Dermis microvascular lymphatic vessel endothelial cell (primary cell): ENCODE measurements around the gene IGF2R. TPM values are rescaled to one million over a fixed set of nuclear protein-coding genes. Genes with fewer than 3 reads are reported as not detected.
A peak's percentile ranks its signal among the peaks of the same experiment; 100 is the strongest.

Experiments used
- DNase-seq, 2 donors: peaks; one replicate each; pipeline versions ENCODE4 v3.0.0 to v3.0.0-alpha.2; 2010; ENCODE audit warnings: low read depth in 2 of 2
- total RNA-seq: library from RNA; depleted of rRNA; stranded (reverse); fragments of >200 nt; gene quantifications from 2 replicates; pipeline ENCODE4 v1.2.1, GENCODE V29; 2014

Gene IGF2R
- total RNA-seq, 1 donor from 2014 or later = 81.4 TPM

DNA sequence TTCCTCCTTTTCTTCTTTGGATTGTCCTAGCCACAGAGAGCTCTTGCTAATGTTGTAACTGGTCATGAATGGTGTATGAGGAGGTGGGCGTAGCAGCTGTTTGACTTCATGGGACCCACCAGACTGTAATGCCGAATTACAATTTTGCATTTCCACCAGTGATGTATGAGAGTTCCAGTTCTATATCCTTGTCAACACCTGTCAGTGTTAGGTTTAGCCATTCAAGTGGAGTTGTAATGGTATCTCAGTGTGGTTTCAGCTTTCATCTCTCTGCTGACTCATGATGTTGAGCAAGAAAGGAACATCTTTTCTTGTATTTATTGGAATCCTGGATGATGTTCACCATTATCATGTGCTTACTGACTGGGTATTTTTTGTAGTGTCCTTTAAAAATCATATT is 5.1 kb downstream of the IGF2R start:
- DNase-seq = no peak

DNA sequence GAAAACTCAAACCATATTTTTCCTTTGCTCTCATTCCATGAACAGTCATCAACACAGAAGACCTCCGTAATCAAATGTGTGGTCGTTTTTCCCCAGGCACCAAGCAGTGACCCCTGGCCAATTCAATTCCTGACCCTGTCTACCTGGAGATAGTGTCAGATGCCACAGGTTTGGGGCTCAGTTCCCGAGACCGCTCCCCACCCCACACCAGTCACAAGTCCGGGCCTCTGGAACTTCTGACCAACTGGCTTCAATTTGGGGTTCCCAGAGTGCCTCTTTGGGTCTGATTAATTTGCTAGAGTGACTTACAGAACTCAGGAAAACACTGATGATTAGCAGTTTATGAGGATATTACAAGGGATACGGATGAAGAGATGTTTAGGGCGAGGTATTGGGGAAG is 6.0 kb downstream of the IGF2R start:
- no peak for DNase-seq

DNA sequence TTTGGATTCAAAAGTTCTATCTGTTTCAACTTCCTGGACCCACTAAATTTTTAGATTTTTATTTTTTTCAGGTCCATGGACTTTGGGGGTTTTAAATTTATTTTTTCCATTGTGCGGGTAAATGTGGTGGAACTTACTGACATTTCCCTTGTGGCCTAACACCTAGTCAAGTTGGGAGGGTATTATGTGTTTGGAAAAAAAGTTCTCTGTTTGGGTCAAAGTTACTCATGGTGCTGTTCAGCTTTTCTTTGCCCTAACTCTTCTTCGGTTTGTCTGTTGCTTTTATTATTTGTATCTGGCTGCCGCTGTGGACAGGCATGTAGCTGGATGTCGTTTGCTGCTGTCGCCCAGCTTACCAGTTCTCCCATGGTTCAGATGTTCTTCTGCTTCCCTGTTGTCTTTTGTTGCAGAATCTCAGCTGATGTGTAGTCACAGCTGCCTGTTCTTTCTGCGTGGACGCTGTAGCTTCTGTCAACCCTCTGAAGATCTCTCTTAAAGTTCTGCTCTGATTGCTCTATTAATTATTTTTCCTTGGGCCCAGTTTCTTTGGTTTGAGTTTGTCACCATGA is 7.9 kb downstream of the IGF2R start:
- DNase-seq = no peak

DNA sequence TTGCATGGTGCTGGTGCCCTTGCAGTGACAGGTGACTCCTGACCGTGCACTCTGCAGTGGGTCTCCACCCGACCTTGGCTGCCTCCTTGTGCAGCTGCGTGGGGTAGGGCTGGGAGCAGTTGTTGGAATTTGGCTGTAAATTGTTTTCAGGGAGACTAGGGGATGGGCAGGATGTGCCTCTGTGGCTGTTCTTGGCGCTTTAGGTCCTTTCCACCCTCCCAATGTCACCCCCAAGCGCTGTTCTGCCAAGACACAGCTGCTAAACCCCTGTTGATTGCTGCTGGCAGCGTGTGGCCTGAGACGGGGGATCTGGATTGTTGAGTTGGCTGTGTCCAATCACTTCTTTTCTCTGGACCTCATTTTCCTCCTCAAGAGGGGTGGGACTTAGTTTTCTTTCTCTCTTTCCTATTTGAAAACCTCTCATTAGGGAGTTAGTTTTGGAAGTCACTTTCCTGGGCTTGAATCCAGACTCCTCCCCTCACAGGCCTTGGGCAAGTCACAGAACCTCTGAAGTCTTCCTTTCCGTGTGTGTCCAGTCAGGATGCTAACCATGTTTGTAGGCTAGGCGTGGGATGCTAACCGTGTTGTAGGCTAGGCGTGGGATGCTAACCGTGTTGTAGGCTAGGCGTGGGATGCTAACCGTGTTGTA is 8.5 kb downstream of the IGF2R start:
- DNase-seq = no peak

DNA sequence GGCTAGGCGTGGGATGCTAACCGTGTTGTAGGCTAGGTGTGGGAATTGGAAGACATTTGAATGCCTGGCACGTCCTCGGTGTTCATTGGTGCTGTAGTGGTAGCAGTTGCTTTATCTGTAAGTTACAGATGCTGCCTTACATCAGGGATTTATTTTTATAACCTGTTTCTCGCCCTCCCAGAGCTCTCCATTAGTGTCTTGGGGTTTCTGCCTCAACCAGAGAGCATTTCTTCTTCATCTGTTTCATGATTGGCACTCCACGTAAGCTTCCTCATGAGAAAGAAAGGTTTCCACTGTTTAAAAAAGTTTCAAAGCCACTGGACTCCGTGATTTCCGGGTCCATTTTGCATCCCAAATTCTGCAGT is 9.0 kb downstream of the IGF2R start:
- no peak for DNase-seq

DNA sequence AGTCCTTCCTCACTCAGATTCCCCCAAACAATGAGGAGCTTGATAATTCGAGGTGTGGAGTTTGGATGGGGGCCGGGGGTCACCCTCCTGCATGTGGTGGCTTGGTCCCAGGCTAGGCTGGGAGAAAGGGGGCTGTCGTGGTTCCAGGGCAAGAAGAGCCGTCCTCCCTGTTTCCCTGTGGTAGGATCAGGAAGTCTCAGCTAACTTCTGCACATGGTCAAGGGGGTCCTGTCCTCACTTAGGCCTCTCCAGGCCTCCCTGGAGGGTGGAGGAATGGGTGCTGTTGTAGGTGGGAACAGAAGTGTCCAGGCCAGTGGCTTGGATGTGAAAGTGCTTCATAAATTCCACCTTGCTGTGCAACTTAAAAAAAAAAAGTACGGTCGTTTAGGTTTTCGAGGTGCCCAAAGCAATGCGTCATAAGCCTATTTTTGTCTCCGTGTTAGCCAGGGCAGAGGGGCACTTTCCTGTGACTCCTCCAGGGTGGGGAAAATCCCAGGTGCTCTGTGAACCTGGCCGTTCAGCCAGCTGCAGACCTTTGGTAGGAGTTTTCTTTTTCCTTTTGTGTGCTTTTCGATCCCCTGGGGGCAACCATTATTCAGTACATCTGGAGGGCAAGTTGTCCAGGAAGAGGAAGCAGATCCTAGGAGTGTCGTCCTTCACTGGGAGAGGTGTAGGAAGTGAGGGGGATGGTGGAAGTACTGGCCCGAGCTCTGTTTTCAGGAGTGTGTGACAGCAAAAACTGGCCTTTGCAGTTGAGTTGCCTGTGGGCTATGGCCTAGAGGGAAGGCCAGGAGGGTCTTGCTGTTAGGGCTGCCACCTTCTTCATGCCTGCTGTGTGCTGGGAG is 9.6 kb downstream of the IGF2R start:
- peak in 1 of 2 donors; percentile 45 for DNase-seq

DNA sequence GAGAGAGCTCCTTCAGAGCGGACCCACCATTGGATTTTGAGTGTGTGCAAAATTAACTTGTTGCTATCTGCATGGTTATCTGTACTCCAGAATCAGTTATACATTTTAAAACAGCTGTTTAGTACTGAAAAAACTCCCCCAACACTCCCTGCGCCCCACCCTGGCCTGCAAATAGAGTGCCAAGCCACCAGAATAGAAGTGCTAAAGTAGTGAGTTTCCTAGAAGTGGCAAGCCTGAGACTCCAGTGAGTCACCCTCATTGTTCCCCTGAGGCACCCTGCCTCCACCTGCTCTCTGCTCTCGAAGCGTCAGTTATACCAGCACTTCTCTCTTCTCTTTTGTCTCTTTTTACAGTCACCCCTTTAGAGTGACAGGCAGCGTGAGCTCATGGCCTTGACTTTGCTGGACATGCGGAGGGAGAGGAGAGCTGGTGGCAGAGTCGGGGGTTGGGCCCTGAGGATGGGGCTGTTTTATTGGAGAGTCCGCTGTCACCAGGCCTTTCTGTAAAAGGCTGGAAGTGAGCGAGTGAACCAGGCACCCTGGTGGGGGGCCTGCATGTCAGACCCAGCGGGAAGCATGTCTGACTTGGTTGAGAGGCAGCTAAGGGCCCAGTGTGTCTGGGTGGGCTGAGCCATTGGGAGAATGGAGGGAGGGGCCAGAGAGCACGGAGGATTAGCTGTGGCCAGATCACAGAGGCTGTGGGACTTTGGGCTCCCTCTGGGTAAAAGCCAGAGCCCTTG is 10.4 kb downstream of the IGF2R start:
- DNase-seq = peak in 1 of 2 donors; percentile 66

DNA sequence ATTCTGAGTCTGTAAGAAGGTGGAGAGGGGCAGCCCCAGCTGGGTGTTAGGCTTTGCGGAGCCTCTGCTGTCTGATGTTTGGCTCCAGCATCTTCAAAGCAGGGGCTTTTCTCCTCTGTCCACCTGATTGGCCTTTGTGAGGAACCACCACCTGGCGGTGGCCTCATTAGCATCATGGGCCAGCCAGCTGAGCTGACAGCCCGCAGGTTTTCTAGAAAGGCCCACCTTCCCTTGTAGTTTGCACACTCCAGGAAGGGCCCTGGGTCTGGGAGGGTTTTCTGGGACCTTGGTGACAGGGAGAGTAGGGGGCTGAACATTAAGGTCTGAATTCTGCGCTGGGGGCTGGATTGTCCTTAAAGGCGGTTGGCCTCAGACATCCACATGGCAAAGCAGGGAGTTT is 11.6 kb downstream of the IGF2R start:
- DNase-seq = no peak

DNA sequence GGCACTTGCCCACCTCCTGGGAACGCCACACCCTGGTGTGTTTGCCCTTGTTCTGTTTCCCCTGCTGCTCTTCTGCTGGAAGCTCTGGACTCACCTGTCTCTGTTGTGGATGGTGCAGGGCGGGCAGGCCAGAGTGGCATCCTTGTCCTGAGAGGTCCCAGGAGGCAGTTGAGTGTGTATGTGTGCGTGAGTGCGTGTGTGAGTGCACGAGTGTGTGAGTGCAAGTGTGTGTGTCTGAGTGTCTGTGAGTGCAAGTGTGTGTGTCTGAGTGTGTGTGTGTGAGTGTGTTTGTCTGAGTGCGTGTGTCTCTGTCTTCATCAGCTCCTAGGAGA is 12.2 kb downstream of the IGF2R start:
- DNase-seq = no peak

DNA sequence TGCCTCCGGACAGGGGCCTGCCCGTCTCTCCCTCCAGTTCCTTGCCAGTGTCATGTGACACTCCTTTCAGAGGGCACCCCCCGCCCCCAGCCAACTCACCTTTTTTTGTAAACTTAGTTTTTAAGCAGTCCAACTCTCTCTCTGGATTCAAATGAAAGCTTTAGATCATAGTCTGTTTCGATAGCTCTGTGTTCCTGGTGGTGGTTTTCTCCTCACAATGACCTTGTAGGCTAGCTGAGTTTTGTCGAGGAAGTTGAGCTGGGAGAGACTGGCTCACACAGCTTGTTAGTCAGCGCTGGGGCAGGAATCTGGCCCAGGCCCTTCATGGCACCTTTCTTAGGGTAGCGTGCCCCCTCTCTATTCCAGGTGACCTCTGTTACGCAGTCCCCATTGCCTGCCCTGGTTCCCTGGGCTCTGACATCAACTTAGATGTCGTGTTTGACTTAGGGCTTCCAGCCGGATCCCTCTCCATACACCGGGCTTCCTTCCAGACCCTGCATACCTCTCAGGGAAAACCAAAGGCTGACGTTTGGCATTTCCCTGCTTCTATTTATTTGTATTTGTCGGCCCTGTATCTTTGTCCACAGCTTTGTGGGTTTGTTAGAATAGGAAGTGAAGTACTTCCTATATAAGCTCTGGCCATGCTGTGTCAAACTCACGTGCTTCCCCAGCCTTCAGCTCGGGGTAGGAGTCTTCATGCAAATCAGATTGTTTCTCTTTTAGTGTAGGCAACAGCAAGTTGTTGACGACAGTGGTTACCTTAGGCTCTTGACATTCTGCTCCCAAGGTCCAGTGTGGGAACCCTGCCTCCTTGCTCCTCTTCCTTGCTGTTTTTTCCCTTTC is 12.7 kb downstream of the IGF2R start:
- peak; percentile 87 to 96 for DNase-seq

DNA sequence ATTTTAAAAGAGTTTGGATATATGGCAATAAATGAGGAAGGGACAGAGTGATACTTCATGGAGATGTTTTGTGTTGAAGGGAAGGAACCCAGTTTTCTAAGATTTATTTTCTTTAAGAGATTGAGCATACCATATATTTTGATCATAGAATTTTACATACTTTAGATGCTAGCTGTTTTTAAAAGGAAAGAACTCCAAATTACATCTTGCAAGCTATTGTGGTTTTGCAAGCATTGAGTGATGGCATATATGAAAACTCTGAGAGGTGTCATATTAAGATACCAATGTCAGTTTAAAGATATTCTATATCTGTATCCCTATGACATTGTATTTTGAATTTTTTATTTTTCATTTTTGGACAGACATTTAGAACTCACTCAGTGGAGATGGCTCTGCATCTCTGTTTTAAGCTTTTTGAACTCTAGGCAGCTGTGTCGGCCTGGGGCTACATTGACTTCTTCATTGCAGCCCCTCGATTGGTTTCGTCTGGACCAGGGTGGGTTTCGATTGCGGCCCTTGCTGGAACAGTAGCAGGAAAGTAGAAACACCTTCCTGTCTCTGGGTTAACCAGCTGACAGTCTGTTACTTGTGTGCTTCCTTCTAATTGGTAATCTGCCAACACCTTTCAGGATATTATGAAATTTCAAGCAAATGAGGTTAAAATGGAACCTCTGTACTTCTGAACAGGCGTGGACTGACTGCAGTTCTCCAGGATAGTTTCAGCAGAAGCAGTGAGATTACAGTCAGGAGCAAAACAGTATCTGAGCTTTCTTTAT is 14.0 kb downstream of the IGF2R start:
- peak in 1 of 2 donors; percentile 59 for DNase-seq

DNA sequence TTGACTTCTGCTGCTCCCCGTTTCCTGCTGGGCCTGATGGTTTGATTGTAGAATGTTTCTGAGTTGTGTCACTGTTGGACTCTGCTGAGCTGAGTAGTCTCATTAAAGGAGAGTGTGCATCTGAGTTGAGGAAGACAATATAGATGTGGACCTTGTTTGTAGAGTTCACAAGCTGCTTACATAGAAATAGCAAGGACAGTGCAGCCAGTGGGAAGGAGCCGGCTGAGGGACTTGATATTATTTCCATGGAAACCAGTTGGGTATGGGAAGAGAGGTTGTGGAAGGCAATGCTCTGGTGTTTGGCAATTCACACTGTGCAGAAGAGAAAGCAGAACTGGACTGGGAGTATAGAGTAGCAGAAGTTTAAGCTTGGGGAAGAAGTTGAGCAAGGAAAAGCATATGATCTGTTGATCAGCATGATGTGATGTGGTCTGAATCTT is 14.8 kb downstream of the IGF2R start:
- peak in 1 of 2 donors; percentile 9 for DNase-seq

DNA sequence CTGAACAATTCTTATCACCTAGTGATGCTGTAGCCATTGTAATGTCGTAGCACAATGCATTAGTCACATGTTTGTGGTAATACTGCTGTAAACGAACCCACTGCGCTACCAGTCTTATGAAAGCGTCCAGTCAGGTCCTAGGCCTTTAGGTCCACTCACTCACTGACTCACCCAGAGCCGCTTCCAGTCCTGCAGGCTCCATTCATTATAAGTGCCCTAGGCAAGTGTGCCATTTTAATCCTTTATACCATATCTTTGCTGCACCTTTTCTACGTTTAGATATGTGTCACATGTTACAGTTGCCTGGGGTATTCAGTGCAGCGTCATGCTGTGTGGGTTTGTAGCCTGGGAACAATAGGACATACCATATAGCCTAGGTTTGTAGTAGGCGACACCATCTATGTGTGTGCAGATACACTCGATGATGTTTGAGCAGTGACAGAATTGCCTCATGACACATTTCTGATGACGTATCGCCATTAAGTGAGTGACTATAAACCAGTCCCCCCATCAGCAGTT is 15.4 kb downstream of the IGF2R start:
- DNase-seq = peak in 1 of 2 donors; percentile 24

DNA sequence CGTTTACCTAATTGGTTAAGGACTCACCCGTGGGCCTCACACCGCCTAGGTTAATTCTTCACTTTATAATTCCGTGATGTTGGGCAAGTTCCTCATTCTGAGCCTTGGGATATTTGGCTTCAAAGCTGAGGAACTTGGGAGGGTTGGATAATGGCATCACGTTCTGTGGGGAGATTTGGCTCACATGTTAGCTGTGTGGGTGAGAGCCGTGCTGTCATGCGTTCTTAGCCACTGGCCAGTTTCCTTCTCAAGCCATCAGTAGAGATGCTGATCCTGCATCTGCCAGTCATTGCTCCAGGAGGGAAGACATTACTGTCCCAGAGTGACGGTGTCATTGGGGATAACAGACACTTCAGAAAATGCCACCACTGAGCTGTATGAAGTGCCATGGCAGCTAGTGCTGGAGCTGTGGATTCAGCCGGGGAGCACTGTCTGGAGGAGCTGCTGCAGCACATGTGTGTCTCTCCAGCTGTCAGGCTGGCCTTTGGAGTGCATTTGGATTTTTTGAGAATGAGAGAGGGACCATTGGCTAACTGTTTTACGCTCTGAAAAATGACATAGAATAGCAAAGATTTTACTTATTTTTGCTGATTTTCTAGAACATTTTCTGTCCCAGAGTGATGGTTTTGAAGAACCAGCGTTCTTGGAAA is 16.5 kb downstream of the IGF2R start:
- no peak for DNase-seq

DNA sequence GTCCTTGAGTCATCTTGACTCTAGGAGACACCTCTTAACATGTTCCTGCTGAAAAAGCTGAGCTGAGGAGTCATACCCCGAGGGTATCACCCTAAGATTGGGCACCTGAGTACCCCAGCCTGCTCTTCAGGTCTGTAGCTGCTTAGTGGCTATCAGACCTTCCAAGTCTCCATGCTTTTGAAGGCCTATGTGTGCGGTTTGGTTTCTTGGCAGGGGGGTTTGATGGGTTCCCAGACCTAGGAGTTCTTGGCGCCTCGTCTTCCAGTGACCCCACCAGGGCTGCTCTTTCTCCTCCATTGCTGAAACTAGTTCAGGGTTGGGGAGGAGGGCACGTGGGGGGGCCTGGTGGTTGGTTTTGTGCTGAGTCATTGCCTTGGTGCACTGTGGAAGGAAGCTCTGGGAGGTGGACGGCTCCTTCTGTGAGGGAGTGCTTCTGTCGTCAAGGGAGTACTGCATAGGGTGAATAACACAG is 20.1 kb downstream of the IGF2R start:
- DNase-seq = no peak

DNA sequence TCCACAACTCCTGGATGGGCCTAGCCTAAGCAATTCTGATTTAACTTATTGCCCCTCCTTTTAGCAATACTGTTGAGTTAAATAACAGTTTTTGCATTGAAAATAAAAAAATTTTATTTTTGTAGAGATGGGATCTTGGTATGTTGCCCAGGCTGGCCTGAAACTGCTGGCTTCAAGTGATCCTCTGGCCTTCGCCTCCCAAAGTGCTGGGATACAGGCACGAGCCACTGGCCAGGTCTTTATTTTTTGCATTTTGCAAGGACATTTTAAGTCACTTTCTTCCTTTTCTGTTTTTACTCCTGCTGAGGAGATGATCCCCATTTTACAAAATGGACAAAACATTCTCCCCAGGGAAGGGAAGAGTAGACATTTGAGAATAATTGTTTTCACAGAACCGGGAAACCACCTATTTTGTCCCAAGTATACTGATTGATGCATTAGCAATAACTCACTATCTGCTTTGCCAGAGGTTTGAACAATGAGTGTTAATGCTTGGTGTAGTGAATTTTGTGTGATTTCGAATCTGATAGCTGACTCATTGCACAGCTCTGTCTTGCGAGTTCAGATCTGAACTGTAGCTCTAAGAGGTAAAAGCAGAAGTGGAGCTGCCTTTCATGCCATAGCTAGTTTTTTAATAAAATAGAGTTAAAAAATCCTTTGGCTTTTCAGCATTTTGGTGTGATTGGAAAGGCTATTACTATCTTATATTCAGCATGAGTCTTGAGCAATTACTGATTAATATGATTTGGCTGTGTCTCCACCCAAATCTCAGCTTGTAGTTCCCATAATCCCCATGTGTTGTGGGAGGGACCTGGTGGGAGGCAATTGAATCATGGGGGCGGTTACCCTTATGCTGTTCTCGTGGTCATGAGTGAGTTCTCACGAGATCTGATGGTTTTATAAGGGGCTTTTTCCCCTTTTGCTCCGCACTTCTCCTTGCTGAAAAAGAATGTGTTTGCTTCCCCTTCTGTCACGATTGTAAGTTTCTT is 20.9 kb downstream of the IGF2R start:
- no peak for DNase-seq

DNA sequence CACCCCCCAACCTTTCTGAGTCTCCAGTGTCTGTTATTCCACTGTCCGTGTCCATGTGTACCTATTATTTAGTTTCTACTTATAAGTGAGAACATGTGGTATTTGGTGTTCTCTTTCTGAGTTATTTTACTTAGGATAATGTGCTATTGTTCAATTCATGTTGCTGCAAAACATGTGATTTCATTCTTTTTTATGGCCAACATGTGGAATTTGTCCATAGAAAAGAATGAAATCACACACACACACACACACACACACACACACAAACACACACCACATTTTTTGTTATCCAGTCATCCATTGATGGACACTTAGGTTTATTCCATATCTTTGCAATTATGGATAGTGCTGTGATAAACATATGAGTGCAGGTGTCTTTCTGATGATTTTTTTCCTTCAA is 23.5 kb downstream of the IGF2R start:
- DNase-seq = no peak

DNA sequence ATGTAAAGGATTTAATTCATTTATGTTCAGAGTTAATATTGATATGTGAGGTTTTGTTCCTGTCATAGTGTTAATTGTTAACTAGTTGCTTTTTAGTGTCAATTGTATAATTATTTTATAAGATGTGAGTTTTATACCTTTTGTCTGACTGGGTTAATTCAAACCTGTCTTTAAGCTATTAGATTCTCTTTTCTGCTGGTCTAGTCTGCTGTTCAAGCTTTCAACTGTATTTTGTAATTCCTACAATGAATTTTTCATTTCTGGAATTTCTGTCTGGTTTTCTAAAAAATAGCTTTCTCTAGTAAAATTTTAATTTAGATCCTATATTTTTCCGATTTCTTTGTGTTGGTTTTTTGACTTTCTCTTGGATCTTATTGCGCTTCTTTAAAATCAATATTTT is 26.5 kb downstream of the IGF2R start:
- no peak for DNase-seq
